ENCODE data around the gene TMEM38B. TPM values are rescaled to one million over a fixed set of nuclear protein-coding genes. Genes with fewer than 3 reads are reported as not detected.

Gene TMEM38B
- total and polyA plus RNA-seq, 2 experiments from 2014 or later = 22.0 to 28.4 TPM

DNA sequence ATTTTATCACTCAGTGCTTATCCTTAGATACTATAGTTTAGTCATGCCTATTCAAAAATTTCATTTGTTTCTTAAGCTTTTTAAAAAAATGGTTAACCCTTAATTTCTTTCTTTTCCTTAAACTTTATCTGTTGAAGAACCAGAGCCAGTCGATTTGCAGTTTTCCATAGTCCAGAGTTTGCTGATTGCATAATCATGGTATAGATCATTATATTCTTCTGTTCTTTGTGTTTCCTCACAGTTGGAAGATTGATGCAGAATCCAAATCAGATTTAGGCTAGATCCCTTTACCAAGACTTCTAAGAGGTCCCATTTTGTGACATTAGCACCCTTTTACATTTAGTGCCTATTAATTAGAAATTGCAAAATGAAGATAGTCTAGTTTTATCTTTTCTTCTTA, 18.0 kb downstream of the TMEM38B start:
- Histone ChIP-seq H3K4me1 (ENCODE audit: insufficient read depth) (no peaks in the 10 kb centered on the region), H3K79me2 (no peaks in the 10 kb centered on the region), H3K4me3 (no peak overlapping the region), H4K20me1 (ENCODE audit: insufficient read depth, poor library complexity, severe bottlenecking) (no peaks in the 10 kb centered on the region), H3K27ac (no peak overlapping the region), H3K36me3 (replicated peaks; ENCODE audit: insufficient read depth, low read depth) (no peaks in the 10 kb centered on the region), H3K9me3 (ENCODE audit: low read depth) (no peaks in the 10 kb centered on the region), H3K4me2 (no peak overlapping the region), H3K27me3 (no peaks in the 10 kb centered on the region), H2AFZ (no peak overlapping the region), H3K9me2 (replicated peaks; ENCODE audit: insufficient read depth) (no peaks in the 10 kb centered on the region)
- WGBS (ENCODE audit: low lambda C conversion rate, missing lambda C conversion rate) = 73% methylated on average over 1 of the region's 1 CpG
- no peak for DNase-seq (ENCODE audit: low spot score)
- TF ChIP-seq CTCF (IDR thresholded peaks at IDR 0.05; ENCODE audit: poor library complexity) = no peak
- TF ChIP-seq EZH2phosphoT487 (IDR thresholded peaks at IDR 0.05; ENCODE audit: low read depth, severe bottlenecking, unreplicated experiment) = no peak
- TF ChIP-seq EZH2 (IDR thresholded peaks at IDR 0.05; ENCODE audit: borderline replicate concordance) = no peak

- Histone ChIP-seq H4K20me1 (ENCODE audit: insufficient read depth, poor library complexity, severe bottlenecking) (no peaks in the 10 kb centered on the region), H3K27me3 (no peaks in the 10 kb centered on the region), H3K36me3 (replicated peaks; ENCODE audit: insufficient read depth, low read depth) (no peaks in the 10 kb centered on the region), H3K4me2 (no peak overlapping the region), H3K4me3 (no peak overlapping the region), H3K9me3 (ENCODE audit: low read depth) (no peaks in the 10 kb centered on the region), H2AFZ (no peak overlapping the region), H3K27ac (no peak overlapping the region), H3K79me2 (no peaks in the 10 kb centered on the region), H3K9me2 (replicated peaks; ENCODE audit: insufficient read depth) (no peaks in the 10 kb centered on the region), H3K4me1 (ENCODE audit: insufficient read depth) (no peaks in the 10 kb centered on the region)
- TF ChIP-seq EZH2phosphoT487 (IDR thresholded peaks at IDR 0.05; ENCODE audit: low read depth, severe bottlenecking, unreplicated experiment) (no peak), EZH2 (IDR thresholded peaks at IDR 0.05; ENCODE audit: borderline replicate concordance) (no peak), CTCF (IDR thresholded peaks at IDR 0.05; ENCODE audit: poor library complexity) (no peak)
- WGBS (ENCODE audit: low lambda C conversion rate, missing lambda C conversion rate) = 95% methylated on average over 5 of the region's 6 CpGs
- DNase-seq (ENCODE audit: low spot score) = no peak
These were observed 18.4 kb downstream of the TMEM38B start for GRCh38 chr9:105712773-105713172.

GRCh38 chr9:105713260-105714019, 19.1 kb downstream of the TMEM38B start:
- H3K4me2 ChIP-seq = no peak overlapping the region
- H3K4me3 ChIP-seq = no peak overlapping the region
- DNase-seq (ENCODE audit: low spot score) = no peak
- no peaks in the 10 kb centered on the region for H3K4me1 ChIP-seq (ENCODE audit: insufficient read depth)
- no peaks in the 10 kb centered on the region for H3K36me3 ChIP-seq (replicated peaks; ENCODE audit: insufficient read depth, low read depth)
- H2AFZ ChIP-seq = no peak overlapping the region
- no peaks in the 10 kb centered on the region for H3K9me2 ChIP-seq (replicated peaks; ENCODE audit: insufficient read depth)
- no peaks in the 10 kb centered on the region for H3K9me3 ChIP-seq (ENCODE audit: low read depth)
- no peaks in the 10 kb centered on the region for H3K79me2 ChIP-seq
- no peaks in the 10 kb centered on the region for H4K20me1 ChIP-seq (ENCODE audit: insufficient read depth, poor library complexity, severe bottlenecking)
- H3K27ac ChIP-seq = no peak overlapping the region
- 97% methylated on average over 11 of the region's 11 CpGs for WGBS (ENCODE audit: low lambda C conversion rate, missing lambda C conversion rate)
- TF ChIP-seq CTCF (IDR thresholded peaks at IDR 0.05; ENCODE audit: poor library complexity) = no peak
- no peak for TF ChIP-seq EZH2phosphoT487 (IDR thresholded peaks at IDR 0.05; ENCODE audit: low read depth, severe bottlenecking, unreplicated experiment)
- no peak for TF ChIP-seq EZH2 (IDR thresholded peaks at IDR 0.05; ENCODE audit: borderline replicate concordance)
- no peaks in the 10 kb centered on the region for H3K27me3 ChIP-seq

All from hepatocyte (in vitro differentiated cells).